Suprapubic skin (tissue), 3 donors: ENCODE measurements around the gene UBE2E3.

Source experiments
- POLR2AphosphoS5 ChIP-seq, 3 donors: sonication (generic); formaldehyde crosslinking; IDR thresholded peaks; one replicate each; pipeline ENCODE4 v1.6.1; 2017; ENCODE audit warnings: antibody characterized with exemption in 3 of 3
- TF ChIP-seq, protein P1 (sequence below), 2 donors: fragments of 200-600 bp in 1 of 2; fragments of 450-650 bp in 1 of 2; sonication (generic) in 1 of 2; IDR thresholded peaks; one replicate each; pipeline ENCODE4 v1.5.1; 2016 to 2019; ENCODE audit warnings: antibody characterized with exemption in 2 of 2, mild to moderate bottlenecking in 1 of 2, moderate library complexity in 1 of 2

DNA sequence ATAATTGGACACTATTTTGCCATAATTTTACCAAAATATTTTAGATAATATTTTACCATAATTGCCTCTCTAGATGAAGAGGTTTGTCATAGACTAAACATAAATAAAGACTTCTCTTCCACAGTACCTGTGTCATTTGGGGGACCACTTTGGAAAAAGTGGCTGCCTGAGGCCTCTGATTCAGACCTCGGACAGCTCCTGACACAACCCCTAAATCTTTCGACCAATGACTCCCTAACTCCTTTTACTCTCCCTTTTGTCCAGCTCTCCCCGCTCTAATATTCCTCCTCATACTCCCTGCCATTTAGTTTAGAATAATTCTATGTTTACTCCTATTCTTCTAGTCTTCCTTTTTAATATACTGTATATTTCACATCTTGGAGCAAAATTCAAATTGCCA lies 36.0 kb upstream of the UBE2E3 start:
- TF ChIP-seq POLR2AphosphoS5 (IDR thresholded peaks at IDR 0.05): no peak
- TF ChIP-seq, protein P1, sequence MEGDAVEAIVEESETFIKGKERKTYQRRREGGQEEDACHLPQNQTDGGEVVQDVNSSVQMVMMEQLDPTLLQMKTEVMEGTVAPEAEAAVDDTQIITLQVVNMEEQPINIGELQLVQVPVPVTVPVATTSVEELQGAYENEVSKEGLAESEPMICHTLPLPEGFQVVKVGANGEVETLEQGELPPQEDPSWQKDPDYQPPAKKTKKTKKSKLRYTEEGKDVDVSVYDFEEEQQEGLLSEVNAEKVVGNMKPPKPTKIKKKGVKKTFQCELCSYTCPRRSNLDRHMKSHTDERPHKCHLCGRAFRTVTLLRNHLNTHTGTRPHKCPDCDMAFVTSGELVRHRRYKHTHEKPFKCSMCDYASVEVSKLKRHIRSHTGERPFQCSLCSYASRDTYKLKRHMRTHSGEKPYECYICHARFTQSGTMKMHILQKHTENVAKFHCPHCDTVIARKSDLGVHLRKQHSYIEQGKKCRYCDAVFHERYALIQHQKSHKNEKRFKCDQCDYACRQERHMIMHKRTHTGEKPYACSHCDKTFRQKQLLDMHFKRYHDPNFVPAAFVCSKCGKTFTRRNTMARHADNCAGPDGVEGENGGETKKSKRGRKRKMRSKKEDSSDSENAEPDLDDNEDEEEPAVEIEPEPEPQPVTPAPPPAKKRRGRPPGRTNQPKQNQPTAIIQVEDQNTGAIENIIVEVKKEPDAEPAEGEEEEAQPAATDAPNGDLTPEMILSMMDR (IDR thresholded peaks at IDR 0.05): no peak
